Neural cell (in vitro differentiated cells): ENCODE data around the gene FLYWCH2. TPM values are rescaled to one million over a fixed set of nuclear protein-coding genes. Genes with fewer than 3 reads are reported as not detected.

ENCODE experiments used
- H2AFZ ChIP-seq: fragments of 200-600, 300-800 bp; sonication (generic), shearing (Covaris generic); 2 replicates; pipeline ENCODE4 v1.6.0; 2014; ENCODE audit warnings: low read depth, mild to moderate bottlenecking, antibody characterized with exemption, low read length, moderate library complexity
- H3F3A ChIP-seq: fragments of 200-600 bp; shearing (Covaris generic); 2 replicates; pipeline ENCODE4 v1.6.1; 2016; ENCODE audit warnings: mild to moderate bottlenecking, moderate library complexity, mixed read lengths, antibody characterized with exemption, low read length; ENCODE audit not compliant: insufficient read depth, poor library complexity, severe bottlenecking
- H3K27ac ChIP-seq: fragments of 200-600, 300-800 bp; sonication (generic), shearing (Covaris generic); 2 replicates; pipeline ENCODE4 v1.5.1; 2014; ENCODE audit warnings: mild to moderate bottlenecking, low read length, moderate library complexity
- H3K27me3 ChIP-seq: fragments of 300-800, 200-600 bp; sonication (generic), shearing (Covaris generic); 2 replicates; pipeline ENCODE4 v1.6.0; 2014; ENCODE audit warnings: mild to moderate bottlenecking, low read depth, low read length, moderate library complexity; ENCODE audit not compliant: insufficient read depth
- H3K36me3 ChIP-seq: fragments of 300-800, 200-600 bp; sonication (generic), shearing (Covaris generic); 2 replicates; pipeline ENCODE4 v1.5.1; 2014; ENCODE audit warnings: mild to moderate bottlenecking, antibody characterized with exemption, low read length, moderate library complexity; ENCODE audit not compliant: insufficient read depth
- H3K4me2 ChIP-seq: fragments of 300-800, 200-600 bp; sonication (generic), shearing (Covaris generic); 2 replicates; pipeline ENCODE4 v1.6.0; 2014; ENCODE audit warnings: mild to moderate bottlenecking, low read length
- H3K4me3 ChIP-seq: fragments of 300-800, 200-600 bp; sonication (generic), shearing (Covaris generic); 2 replicates; pipeline ENCODE4 v1.5.1; 2014; ENCODE audit warnings: mild to moderate bottlenecking, low read length, moderate library complexity
- H3K79me2 ChIP-seq: fragments of 200-600 bp; shearing (Covaris generic); replicated peaks from 2 replicates; pipeline ENCODE4 v1.6.0; 2014; ENCODE audit warnings: mild to moderate bottlenecking, low read length, moderate library complexity; ENCODE audit not compliant: insufficient read depth
- H3K9ac ChIP-seq: fragments of 300-800, 200-600 bp; sonication (generic), shearing (Covaris generic); 2 replicates; pipeline ENCODE4 v1.6.1; 2016; ENCODE audit warnings: mild to moderate bottlenecking, low read length, mixed read lengths
- H3K9me2 ChIP-seq: fragments of 200-600 bp; shearing (Covaris generic); 2 replicates; pipeline ENCODE4 v1.6.1; 2016; ENCODE audit warnings: mild to moderate bottlenecking, low read length, mixed read lengths; ENCODE audit not compliant: insufficient read depth
- H3K9me3 ChIP-seq: fragments of 200-600, 300-800 bp; sonication (generic), shearing (Covaris generic); 2 replicates; pipeline ENCODE4 v1.6.1; 2016; ENCODE audit warnings: mild to moderate bottlenecking, mixed run types, low read length, moderate library complexity, mixed read lengths
- H4K20me1 ChIP-seq: fragments of 200-600 bp; shearing (Covaris generic); 2 replicates; pipeline ENCODE4 v1.6.1; 2016; ENCODE audit warnings: mild to moderate bottlenecking, mixed run types; ENCODE audit not compliant: insufficient read depth
- EP300 ChIP-seq: fragments of 450-650 bp; conservative IDR thresholded peaks from 2 replicates; pipeline ENCODE4 v1.6.1; 2014; ENCODE audit warnings: antibody characterized with exemption, mild to moderate bottlenecking, moderate library complexity; ENCODE audit not compliant: poor library complexity, severe bottlenecking
- EZH2 ChIP-seq: fragments of 200-600, 300-800 bp; shearing (Covaris generic), sonication (generic); IDR thresholded peaks from 2 replicates; pipeline ENCODE4 v1.6.1; 2014; ENCODE audit warnings: antibody characterized with exemption, low read length, borderline replicate concordance, mild to moderate bottlenecking; ENCODE audit not compliant: insufficient read depth, poor library complexity, severe bottlenecking
- MXI1 ChIP-seq: fragments of 450-650 bp; conservative IDR thresholded peaks from 2 replicates; pipeline ENCODE4 v1.6.1; 2014; ENCODE audit warnings: antibody characterized with exemption, mild to moderate bottlenecking; ENCODE audit not compliant: poor library complexity, severe bottlenecking
- POLR2AphosphoS5 ChIP-seq: IDR thresholded peaks from 2 replicates; pipeline ENCODE4 v1.6.1; 2012
- RAD21 ChIP-seq: fragments of 450-650 bp; conservative IDR thresholded peaks from 2 replicates; pipeline ENCODE4 v1.6.1; 2014; ENCODE audit warnings: antibody characterized with exemption, mild to moderate bottlenecking, moderate library complexity
- SMC3 ChIP-seq: fragments of 450-650 bp; conservative IDR thresholded peaks from 2 replicates; pipeline ENCODE4 v1.6.1; 2014; ENCODE audit warnings: antibody characterized with exemption, mild to moderate bottlenecking, moderate library complexity; ENCODE audit not compliant: poor library complexity
- TAF1 ChIP-seq: IDR thresholded peaks from 2 replicates; pipeline ENCODE4 v1.6.1; 2012; ENCODE audit warnings: low read depth
- polyA plus RNA-seq: library from polyadenylated mRNA; depleted of rRNA; stranded (reverse); fragments of >200 nt; gene quantifications from 2 replicates; pipeline ENCODE4 v1.2.3, GENCODE V29; 2014
- TF ChIP-seq, protein P1 (sequence below): fragments of 450-650 bp; IDR thresholded peaks from 2 replicates; pipeline ENCODE4 v1.5.1; 2014; ENCODE audit warnings: antibody characterized with exemption, mild to moderate bottlenecking, moderate library complexity; ENCODE audit not compliant: poor library complexity, severe bottlenecking
- TF ChIP-seq, protein P2 (sequence below): IDR thresholded peaks from 2 replicates; pipeline ENCODE4 v1.6.1; 2012; ENCODE audit warnings: borderline replicate concordance

Gene FLYWCH2
- polyA plus RNA-seq, 1 donor from 2014 or later, result 193 TPM

DNA sequence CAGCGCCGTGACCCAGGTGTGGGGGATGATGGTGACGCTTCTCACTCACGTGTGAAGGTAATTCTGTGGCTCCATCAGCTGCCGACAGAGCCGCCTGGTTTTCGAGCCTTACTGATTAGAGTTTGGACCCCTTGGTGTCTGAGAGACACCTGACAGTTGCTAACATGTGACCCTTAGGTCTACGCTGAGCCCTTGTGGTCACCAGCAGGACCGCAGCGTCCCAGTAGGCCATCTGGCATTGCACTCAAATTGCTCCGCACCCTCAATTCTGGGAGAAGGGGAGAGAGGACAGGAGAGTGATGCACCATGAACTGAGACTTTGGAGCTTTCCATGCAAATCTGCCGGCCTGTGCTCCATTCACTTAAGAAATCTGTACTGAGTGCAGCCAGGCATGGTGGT is 31.2 kb downstream of the FLYWCH2 start:
- no peak overlapping the region for H2AFZ ChIP-seq
- no peaks in the 10 kb centered on the region for H3K36me3 ChIP-seq
- no peaks in the 10 kb centered on the region for H3F3A ChIP-seq
- no peak for TF ChIP-seq TAF1
- no peak for TF ChIP-seq RAD21
- TF ChIP-seq EZH2, result no peak
- no peak for TF ChIP-seq MXI1
- TF ChIP-seq, protein P1, sequence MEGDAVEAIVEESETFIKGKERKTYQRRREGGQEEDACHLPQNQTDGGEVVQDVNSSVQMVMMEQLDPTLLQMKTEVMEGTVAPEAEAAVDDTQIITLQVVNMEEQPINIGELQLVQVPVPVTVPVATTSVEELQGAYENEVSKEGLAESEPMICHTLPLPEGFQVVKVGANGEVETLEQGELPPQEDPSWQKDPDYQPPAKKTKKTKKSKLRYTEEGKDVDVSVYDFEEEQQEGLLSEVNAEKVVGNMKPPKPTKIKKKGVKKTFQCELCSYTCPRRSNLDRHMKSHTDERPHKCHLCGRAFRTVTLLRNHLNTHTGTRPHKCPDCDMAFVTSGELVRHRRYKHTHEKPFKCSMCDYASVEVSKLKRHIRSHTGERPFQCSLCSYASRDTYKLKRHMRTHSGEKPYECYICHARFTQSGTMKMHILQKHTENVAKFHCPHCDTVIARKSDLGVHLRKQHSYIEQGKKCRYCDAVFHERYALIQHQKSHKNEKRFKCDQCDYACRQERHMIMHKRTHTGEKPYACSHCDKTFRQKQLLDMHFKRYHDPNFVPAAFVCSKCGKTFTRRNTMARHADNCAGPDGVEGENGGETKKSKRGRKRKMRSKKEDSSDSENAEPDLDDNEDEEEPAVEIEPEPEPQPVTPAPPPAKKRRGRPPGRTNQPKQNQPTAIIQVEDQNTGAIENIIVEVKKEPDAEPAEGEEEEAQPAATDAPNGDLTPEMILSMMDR, result no peak
- TF ChIP-seq SMC3, result no peak
- TF ChIP-seq EP300, result no peak
- TF ChIP-seq POLR2AphosphoS5, result no peak
- TF ChIP-seq, protein P2, sequence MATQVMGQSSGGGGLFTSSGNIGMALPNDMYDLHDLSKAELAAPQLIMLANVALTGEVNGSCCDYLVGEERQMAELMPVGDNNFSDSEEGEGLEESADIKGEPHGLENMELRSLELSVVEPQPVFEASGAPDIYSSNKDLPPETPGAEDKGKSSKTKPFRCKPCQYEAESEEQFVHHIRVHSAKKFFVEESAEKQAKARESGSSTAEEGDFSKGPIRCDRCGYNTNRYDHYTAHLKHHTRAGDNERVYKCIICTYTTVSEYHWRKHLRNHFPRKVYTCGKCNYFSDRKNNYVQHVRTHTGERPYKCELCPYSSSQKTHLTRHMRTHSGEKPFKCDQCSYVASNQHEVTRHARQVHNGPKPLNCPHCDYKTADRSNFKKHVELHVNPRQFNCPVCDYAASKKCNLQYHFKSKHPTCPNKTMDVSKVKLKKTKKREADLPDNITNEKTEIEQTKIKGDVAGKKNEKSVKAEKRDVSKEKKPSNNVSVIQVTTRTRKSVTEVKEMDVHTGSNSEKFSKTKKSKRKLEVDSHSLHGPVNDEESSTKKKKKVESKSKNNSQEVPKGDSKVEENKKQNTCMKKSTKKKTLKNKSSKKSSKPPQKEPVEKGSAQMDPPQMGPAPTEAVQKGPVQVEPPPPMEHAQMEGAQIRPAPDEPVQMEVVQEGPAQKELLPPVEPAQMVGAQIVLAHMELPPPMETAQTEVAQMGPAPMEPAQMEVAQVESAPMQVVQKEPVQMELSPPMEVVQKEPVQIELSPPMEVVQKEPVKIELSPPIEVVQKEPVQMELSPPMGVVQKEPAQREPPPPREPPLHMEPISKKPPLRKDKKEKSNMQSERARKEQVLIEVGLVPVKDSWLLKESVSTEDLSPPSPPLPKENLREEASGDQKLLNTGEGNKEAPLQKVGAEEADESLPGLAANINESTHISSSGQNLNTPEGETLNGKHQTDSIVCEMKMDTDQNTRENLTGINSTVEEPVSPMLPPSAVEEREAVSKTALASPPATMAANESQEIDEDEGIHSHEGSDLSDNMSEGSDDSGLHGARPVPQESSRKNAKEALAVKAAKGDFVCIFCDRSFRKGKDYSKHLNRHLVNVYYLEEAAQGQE, result no peak
- no peaks in the 10 kb centered on the region for H3K9me2 ChIP-seq
- H3K79me2 ChIP-seq, result peaks cover 4% of the 10 kb centered on the region
- no peak overlapping the region for H3K4me3 ChIP-seq
- H3K27me3 ChIP-seq, result no peaks in the 10 kb centered on the region
- no peak overlapping the region for H3K27ac ChIP-seq
- no peaks in the 10 kb centered on the region for H3K9me3 ChIP-seq
- H3K4me2 ChIP-seq, result no peak overlapping the region
- no peak overlapping the region for H3K9ac ChIP-seq
- no peaks in the 10 kb centered on the region for H4K20me1 ChIP-seq

DNA sequence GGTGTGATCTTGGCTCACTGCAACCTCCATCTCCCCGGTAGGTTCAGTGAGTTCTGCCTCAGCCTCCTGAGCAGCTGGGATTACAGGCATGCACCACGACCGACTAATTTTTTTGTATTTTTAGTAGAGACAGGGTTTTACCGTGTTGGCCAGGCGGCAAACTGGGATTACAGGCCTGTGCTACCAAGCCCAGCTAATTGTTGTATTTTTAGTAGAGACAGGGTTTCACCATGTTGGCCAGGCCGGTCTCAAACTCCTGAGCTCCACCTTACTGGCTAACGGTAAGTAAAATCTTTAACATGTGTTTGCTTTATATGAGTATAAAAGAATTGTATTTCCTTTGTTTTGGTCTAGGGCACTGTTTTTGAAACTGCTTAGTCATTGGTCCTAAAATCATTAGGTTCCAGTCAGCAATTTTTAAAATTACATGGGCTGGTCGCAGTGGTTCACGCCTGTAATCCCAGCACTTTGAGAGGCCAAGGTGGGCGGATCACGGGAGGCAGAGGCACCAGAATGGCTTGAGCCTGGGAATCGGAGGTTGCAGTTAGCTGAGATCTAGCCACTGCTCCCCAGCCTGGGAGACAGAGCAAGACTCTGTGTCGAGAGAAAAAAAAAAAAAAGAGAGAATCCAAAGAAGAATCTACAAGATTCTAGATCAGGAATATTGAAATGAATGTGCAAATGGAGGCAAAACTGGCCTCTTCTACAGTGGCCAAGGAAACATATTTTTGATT is 32.3 kb downstream of the FLYWCH2 start:
- H3K4me3 ChIP-seq, result no peak overlapping the region

More for the DNA sequence above, 32.3 kb downstream of the FLYWCH2 start:
- Histone ChIP-seq H3K79me2 (peaks cover 4% of the 10 kb centered on the region), H3K27me3 (no peaks in the 10 kb centered on the region), H3K4me2 (no peak overlapping the region), H3K9ac (no peak overlapping the region), H3K36me3 (no peaks in the 10 kb centered on the region), H3F3A (no peaks in the 10 kb centered on the region), H4K20me1 (no peaks in the 10 kb centered on the region), H2AFZ (no peak overlapping the region), H3K27ac (no peak overlapping the region), H3K9me3 (no peaks in the 10 kb centered on the region), H3K9me2 (no peaks in the 10 kb centered on the region)
- TF ChIP-seq, protein P2, result no peak
- TF ChIP-seq, protein P1, result no peak
- no peak for TF ChIP-seq MXI1
- no peak for TF ChIP-seq EZH2
